ENCODE data around the gene USF1.
"Not testable (repeated sequence)": the region's sequence is repeated elsewhere in the genome, so short reads cannot be mapped to it uniquely, and the experiment has no call there.

Gene USF1

DNA sequence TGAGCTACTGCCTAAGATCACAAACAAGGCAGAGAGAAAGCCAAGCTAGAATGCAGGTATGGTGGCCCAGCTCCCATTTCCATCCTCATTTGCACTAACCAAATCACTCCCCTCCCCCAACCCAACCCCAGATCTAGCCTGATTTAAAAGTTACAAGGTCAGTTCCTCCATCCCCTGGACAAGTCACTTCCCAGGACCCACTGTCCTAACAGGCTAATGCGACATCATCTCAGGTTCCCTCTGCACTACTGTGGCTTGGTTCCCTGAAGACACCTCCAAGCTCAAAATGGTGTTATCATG lies 27.2 kb downstream of the USF1 start:
- no peak for FAIRE-seq

DNA sequence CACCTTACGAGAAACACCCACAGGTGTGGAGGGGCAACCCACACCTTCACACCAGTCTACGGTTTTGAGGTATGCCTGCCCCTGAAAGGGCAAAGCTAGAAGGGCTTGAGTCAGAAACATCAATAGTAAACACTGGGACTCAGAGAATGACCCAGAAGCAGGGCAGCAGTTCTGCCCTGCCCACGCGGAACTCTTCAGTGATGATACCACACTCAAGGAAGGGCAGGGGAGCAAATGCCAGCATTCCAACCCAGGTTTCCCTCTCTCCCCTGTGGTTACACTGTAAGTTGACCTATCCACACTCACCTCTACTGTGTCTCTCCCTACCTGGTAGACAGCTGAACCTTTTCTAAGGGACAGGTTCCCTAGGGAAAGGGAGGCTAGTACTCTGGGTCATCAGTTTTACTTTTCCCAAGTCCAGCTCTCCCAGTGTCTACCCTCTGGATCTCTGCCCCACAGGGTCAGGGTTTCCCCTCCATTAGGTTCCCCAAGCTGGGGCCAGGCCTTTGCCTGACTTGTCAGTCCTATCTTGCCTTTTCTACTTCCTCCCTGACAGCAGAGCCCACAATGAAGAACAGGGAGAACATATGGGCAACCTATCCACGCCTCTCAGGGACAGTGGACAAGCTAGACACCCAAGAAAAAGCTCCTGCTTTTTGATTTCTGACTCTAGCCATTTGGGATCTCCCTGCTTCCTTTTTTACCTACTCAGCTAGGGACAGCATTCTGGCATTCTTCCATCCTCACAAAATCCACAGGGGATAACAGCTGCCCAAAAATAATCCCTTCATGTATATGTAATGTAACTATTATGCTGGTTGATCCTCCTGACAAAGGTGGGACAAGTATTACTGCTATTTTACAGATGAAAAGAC lies 27.8 kb downstream of the USF1 start:
- FAIRE-seq: no peak

GRCh38 chr1:161017181-161017580 lies 28.6 kb downstream of the USF1 start:
- not testable (repeated sequence) for FAIRE-seq

DNA sequence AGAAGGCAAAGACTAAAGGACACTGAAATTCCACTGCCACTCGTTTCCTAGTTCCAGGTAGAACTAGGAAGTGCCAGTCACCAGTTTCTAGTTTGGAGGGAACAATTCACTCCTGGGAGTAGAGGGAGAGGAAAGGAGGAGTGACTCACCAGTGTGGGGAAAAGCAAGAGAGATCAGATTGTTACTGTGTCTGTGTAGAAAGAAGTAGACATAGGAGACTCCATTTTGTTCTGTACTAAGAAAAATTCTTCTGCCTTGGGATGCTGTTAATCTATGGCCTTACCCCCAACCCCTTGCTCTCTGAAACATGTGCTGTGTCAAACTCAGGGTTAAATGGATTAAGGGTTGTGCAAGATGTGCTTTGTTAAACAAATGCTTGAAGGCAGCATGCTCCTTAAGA lies 29.1 kb downstream of the USF1 start:
- not testable (repeated sequence) for FAIRE-seq

- no peak for FAIRE-seq
Observed at GRCh38 chr1:161013488-161014230, 32.1 kb downstream of the USF1 start.

- no peak for FAIRE-seq
Observed at GRCh38 chr1:161013131-161013487, 32.7 kb downstream of the USF1 start.

- FAIRE-seq: no peak
Observed at GRCh38 chr1:161012420-161012819, 33.4 kb downstream of the USF1 start.

GRCh38 chr1:161009602-161010211 lies 36.1 kb downstream of the USF1 start:
- no peak for FAIRE-seq

DNA sequence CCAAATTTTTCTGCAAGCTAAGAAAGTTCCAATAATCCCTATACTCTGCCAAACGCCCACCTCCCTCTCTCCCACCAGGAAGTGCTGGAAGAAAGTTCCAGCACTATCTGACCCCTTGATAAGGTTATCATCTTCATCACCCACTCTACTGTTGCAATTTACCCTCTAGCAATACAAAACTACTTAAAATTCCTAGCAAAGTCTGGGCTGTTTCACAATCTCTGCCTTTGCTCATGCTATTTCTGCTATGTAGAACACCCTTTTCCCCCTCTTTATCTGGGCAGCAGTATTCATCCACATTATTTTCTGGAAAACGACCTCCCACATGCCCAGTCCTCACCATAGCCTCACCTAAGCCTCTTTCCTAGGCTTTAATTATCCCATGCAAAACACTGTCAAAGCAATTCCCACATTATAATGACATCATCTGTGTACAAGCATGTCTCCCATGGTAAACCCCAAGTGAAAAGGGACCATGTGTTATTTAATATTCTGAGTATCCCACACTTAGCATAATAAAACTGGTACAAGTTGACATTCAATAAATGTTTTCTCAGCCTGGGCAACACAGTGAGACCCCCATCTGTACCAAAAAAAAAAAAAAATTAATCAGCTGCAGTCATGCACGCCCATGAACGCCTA lies 36.8 kb downstream of the USF1 start:
- no peak for FAIRE-seq

DNA sequence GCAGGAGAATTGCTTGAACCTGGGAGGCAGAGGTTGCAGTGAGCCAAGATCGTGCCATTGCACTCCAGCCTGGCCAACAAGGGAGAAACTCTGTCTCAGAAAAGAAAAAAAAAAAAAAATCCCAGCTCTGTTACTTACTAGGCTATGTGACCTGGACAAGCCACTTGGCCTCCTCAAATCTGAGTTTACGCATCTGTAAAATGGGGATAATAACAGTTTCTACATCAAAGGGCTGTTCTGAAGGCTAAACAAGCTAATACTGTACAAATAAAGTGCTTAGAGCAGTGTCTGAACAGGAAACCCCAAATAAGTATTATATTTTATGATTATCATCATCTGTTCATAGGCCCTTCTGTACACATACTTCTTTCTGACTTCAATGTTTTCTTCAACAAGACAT lies 38.4 kb downstream of the USF1 start:
- no peak for FAIRE-seq

GRCh38 chr1:161006563-161006962 lies 39.2 kb downstream of the USF1 start:
- no peak for FAIRE-seq

- no peak for FAIRE-seq
Observed at GRCh38 chr1:161001525-161001924, 44.3 kb downstream of the USF1 start.

DNA sequence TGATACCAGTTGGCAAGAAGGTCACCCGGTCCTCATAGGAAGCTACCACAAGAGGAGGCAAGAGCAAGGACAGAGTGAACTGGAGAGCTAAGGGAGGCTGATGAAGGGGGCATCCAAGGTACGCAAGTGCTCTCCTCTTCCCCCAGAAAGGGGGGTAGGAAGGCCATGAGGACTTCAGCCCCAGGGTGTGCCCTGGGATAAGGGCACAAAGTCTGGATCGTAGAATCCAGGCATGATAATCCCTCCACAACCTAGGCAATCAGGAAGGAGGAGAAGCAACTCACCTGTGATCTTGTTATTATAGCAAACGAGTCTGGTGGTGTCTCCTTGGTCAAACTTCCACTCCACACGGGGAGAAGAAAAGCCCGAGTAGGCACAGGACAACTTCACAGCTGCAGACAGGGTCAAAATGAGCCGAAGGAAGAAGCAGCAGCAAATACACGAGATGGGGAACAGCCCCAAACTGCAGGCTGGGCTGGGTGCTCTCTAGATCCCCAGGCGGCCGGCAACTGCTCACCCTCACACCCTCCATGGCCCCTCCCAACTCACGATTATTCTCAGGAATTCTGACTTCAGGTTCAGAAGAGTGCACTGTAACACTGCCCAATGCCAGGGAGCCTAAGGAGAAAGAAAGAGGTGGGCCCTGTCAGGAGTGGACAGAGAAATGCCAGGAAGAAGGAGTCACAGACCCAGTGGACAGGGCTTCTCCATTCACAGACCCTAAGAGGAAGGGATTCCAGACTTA lies 44.9 kb downstream of the USF1 start:
- FAIRE-seq: no peak

DNA sequence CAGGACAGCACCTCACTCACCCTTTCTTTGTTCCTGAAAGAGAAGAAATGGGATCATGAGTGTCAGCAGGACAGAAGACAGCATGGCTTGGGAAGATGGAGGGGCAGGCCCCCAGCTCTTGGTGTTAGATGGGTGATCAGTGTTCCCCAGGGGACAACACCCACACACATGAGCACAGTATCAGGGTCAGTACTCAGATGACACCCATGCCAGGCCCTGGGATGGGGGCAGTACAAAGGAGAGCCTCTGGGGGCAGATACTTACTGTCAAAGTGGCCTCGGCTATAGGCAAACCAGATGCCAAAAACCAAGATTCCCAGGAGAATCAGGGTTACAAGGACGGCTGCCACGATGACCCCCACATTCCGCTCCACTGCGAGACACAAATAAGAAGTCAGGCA lies 46.4 kb downstream of the USF1 start:
- FAIRE-seq: no peak

- no peak for FAIRE-seq
Observed at GRCh38 chr1:160997323-160998038, 48.3 kb downstream of the USF1 start.

DNA sequence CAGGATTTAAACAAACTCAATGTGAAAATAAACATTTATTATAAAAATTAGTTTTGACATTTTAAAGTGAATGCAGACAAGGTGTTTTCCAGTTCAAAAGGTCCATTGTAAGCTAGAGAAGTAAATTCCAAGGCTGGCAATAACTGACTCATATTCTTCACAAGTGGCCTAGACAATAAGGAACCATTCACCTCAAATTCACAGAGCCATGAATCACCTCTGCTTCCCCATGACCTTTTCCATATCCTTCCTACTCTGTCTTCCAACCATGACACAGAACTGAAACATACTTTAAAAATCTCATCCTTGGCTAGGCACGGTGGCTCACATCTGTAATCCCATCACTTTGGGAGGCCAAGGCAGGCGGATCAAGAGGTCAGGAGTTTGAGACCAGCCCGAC lies 49.6 kb downstream of the USF1 start:
- no peak for FAIRE-seq

DNA sequence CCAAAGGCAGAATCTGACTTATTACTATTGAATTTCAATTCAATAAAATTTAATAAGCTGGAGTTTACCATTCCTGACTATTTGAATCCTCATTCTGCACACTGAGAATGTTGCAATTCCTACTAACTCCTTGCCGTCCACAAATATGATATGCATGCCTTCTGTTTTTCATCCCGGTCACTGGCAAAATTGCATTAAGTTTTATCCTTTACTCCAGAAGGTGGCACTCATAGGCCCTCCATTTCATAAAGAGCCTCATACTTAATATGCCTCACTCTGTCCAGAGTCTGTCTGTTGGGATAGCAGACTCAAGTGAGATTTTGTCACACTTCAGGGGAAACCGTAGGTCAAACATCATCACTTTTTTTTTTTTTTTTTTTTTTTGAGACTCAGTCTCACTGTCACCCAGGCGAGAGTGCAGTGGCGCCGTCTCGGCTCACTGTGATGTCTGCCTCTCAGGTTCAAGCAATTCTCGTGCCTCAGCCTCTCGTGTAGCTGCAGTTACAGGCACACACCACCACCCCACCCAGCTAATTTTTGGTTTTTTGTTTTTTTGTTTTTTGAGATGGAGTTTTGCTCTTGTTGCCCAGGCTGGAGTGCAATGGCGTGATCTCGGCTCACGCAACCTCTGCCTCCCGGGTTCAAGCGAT lies 52.1 kb downstream of the USF1 start:
- no peak for FAIRE-seq

DNA sequence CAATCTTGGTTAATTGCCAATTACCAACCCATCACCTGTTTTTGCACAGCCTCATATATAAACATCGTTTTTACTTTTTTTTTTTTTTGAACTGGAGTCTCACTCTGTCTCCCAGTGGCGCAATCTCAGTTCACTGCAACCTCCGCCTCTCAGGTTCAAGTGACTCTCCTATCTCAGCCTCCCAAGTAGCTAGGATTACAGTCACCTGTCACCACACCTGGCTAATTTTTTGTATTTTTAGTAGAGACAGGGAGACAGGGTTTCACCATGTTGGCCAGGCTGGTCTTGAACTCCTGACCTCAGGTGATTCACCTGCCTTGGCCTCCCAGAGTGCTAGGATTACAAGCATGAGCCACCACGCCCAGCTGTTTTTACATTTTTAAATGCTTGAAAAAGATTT lies 53.7 kb downstream of the USF1 start:
- not testable (repeated sequence) for FAIRE-seq

Data from islet of Langerhans (tissue), 1 donor.